Endothelial cell of umbilical vein (primary cell): ENCODE data around the gene TERT. TPM values are rescaled to one million over a fixed set of nuclear protein-coding genes. Genes with fewer than 3 reads are reported as not detected.

Experiments used
- BruUV-seq: library from RNA; stranded (reverse); fragments of 400-500 nt; replicated peaks from 2 replicates; lab custom pipeline; 2021; lab: Mats Ljungman, UMichigan
- CTCF ChIA-PET: fragments of 300-600, 350-600 bp; sonication (Branson Sonifier 250); formaldehyde crosslinking; loops from one replicate; lab custom pipeline; 2021; ENCODE audit warnings: antibody characterized with exemption, inconsistent platforms; lab: Charles Lee
- POLR2A ChIA-PET: fragments of 300-600, 350-600 bp; sonication (Branson Sonifier 250); formaldehyde crosslinking; loops from one replicate; lab custom pipeline; 2021; ENCODE audit warnings: antibody characterized with exemption, inconsistent platforms; lab: Charles Lee
- DNase-seq: peaks from one replicate; pipeline ENCODE4 v3.0.0-alpha.2; 2011; ENCODE audit warnings: low read depth, low spot score
- FAIRE-seq: peaks from 2 replicates; lab custom pipeline; 2011; peaks lifted over from hg19 to GRCh38; lab: Jason Lieb, UNC
- H2AFZ ChIP-seq: 2 replicates; pipeline ENCODE4 v1.6.0; 2012; ENCODE audit warnings: low read depth, low read length, control low read depth, inconsistent platforms
- H3K27ac ChIP-seq: 2 replicates; pipeline ENCODE4 v1.5.1; 2011; ENCODE audit warnings: low read depth, mild to moderate bottlenecking, control low read depth, low read length, moderate library complexity; ENCODE audit not compliant: insufficient read depth
- H3K27me3 ChIP-seq, 2 experiments: 2 replicates each; pipeline versions ENCODE4 v1.6.0 to v1.6.1; 2011; ENCODE audit warnings: low read length in 2 of 2, mixed read lengths in 1 of 2; ENCODE audit not compliant: control insufficient read depth in 2 of 2, insufficient read depth in 2 of 2
- H3K36me3 ChIP-seq, 2 experiments: 2 replicates in 1 of 2; 3 replicates in 1 of 2; pipeline ENCODE4 v1.5.1; 2011; ENCODE audit warnings: low read length in 2 of 2, mild to moderate bottlenecking in 1 of 2, moderate library complexity in 1 of 2; ENCODE audit not compliant: control insufficient read depth in 2 of 2, insufficient read depth in 2 of 2; ENCODE audit errors: extremely low read depth in 1 of 2
- H3K4me1 ChIP-seq: 3 replicates; pipeline ENCODE4 v1.5.1; 2011; ENCODE audit warnings: mild to moderate bottlenecking, low read length; ENCODE audit not compliant: control insufficient read depth, insufficient read depth; ENCODE audit errors: extremely low read depth
- H3K4me2 ChIP-seq: 2 replicates; pipeline ENCODE4 v1.6.1; 2011; ENCODE audit warnings: low read length, control low read depth, mixed read lengths; ENCODE audit not compliant: insufficient read depth
- H3K4me3 ChIP-seq, 3 experiments: fragments of 200-600 bp in 1 of 3; sonication (generic), shearing (Covaris generic) in 1 of 3; replicated peaks in 1 of 3; 2 replicates each; pipeline ENCODE4 v1.5.1; 2011 to 2016; ENCODE audit warnings: control low read depth in 3 of 3, low read length in 3 of 3, mild to moderate bottlenecking in 2 of 3, inconsistent platforms in 1 of 3, low read depth in 1 of 3, moderate library complexity in 1 of 3; ENCODE audit not compliant: insufficient read depth in 1 of 3
- H3K79me2 ChIP-seq: 2 replicates; pipeline ENCODE4 v1.6.0; 2012; ENCODE audit warnings: low read length, inconsistent platforms; ENCODE audit not compliant: control insufficient read depth, insufficient read depth
- H3K9ac ChIP-seq: replicated peaks from 2 replicates; pipeline ENCODE3; 2011; ENCODE audit warnings: low read length, control low read depth; ENCODE audit not compliant: insufficient read depth; ENCODE audit errors: extremely low read depth
- H3K9me1 ChIP-seq: replicated peaks from 3 replicates; pipeline ENCODE4 v1.6.0; 2011; ENCODE audit warnings: mild to moderate bottlenecking, low read length; ENCODE audit not compliant: control insufficient read depth, insufficient read depth; ENCODE audit errors: extremely low read depth
- H3K9me3 ChIP-seq: replicated peaks from 2 replicates; pipeline ENCODE4 v1.5.1; 2012; ENCODE audit warnings: low read length, inconsistent platforms; ENCODE audit not compliant: control insufficient read depth, insufficient read depth
- H4K20me1 ChIP-seq: replicated peaks from 2 replicates; pipeline ENCODE3; 2011; ENCODE audit warnings: mild to moderate bottlenecking, low read length; ENCODE audit not compliant: control insufficient read depth, insufficient read depth; ENCODE audit errors: extremely low read depth
- CTCF ChIP-seq, 2 donors: IDR thresholded peaks; 1 replicate in 1 of 2; 2 replicates in 1 of 2; pipeline ENCODE4 v1.5.1; 2011; ENCODE audit warnings: low read length in 2 of 2, mild to moderate bottlenecking in 2 of 2, moderate library complexity in 2 of 2, control low read depth in 1 of 2, inconsistent platforms in 1 of 2, low read depth in 1 of 2; ENCODE audit not compliant: insufficient read depth in 1 of 2; ENCODE audit errors: extremely low read depth in 1 of 2
- EZH2 ChIP-seq: IDR thresholded peaks from 2 replicates; pipeline ENCODE4 v1.6.1; 2012; ENCODE audit warnings: borderline replicate concordance, low read depth, mild to moderate bottlenecking, moderate library complexity, low read length, inconsistent platforms; ENCODE audit not compliant: severe bottlenecking
- FOS ChIP-seq: IDR thresholded peaks from 2 replicates; pipeline ENCODE4 v1.6.1; 2011; ENCODE audit warnings: mild to moderate bottlenecking, low read length, moderate library complexity, borderline replicate concordance; ENCODE audit not compliant: insufficient read depth
- GATA2 ChIP-seq: IDR thresholded peaks from 2 replicates; pipeline ENCODE4 v1.7.0; 2011; ENCODE audit warnings: low read depth, mild to moderate bottlenecking, moderate library complexity, mixed read lengths, low read length; ENCODE audit not compliant: insufficient read length, insufficient read depth
- JUN ChIP-seq: IDR thresholded peaks from 2 replicates; pipeline ENCODE4 v1.6.1; 2011; ENCODE audit warnings: borderline replicate concordance, low read depth; ENCODE audit not compliant: insufficient read length, insufficient read depth
- MAX ChIP-seq: IDR thresholded peaks from 2 replicates; pipeline ENCODE4 v1.6.1; 2011; ENCODE audit not compliant: insufficient read depth, insufficient read length
- MYC ChIP-seq: IDR thresholded peaks from one replicate; pipeline ENCODE4 v1.6.1; 2011; ENCODE audit warnings: mild to moderate bottlenecking, low read depth, low read length
- POLR2A ChIP-seq: IDR thresholded peaks from 2 replicates; pipeline ENCODE4 v1.6.1; 2012; ENCODE audit warnings: low read depth, mild to moderate bottlenecking, control low read depth, low read length
- POLR2AphosphoS5 ChIP-seq: IDR thresholded peaks from 2 replicates; pipeline ENCODE4 v1.6.1; 2012; ENCODE audit warnings: low read depth, mild to moderate bottlenecking, control low read depth, low read length, moderate library complexity; ENCODE audit not compliant: insufficient read depth
- dilution Hi-C: fragments of 300-500 bp; cut with MboI; formaldehyde crosslinking; loops from one replicate; pipeline ENCODE4 v1.15.0; 2019; ENCODE audit warnings: low sequenced_read_pairs; ENCODE audit not compliant: extremely low pct_ligation_motif_present
- intact Hi-C: fragments of 100-400 bp; cut with micrococcal nuclease; formaldehyde crosslinking; loops from one replicate; pipeline ENCODE4 v1.10.0; 2022
- polyA plus RNA-seq, 4 experiments: library from polyadenylated mRNA; depleted of rRNA in 3 of 4; stranded (reverse) in 3 of 4; unstranded in 1 of 4; fragments of >200 nt; gene quantifications; 2 replicates each; pipeline versions ENCODE4 v1.2.1 to v1.2.3, GENCODE V29; 2011 to 2012; ENCODE audit warnings: missing spikeins in 1 of 4
- total RNA-seq: library from RNA; stranded (reverse); gene quantifications from 2 replicates; pipeline ENCODE4 v1.2.3, GENCODE V29; 2021

TERT gene
- total and polyA plus RNA-seq, 2 donors (not counting 3 experiments of a cell fraction or from before 2014, with no cell fraction given), result 0.04 TPM; not detected in 1

GRCh38 chr5:1254196-1254595 is 40.7 kb downstream of the TERT start:
- Histone ChIP-seq H3K36me3 (no peaks in the 10 kb centered on the region), H3K27ac (no peak overlapping the region), H2AFZ (no peak overlapping the region), H3K9ac (no peak overlapping the region), H3K9me3 (no peaks in the 10 kb centered on the region), H3K4me2 (no peak overlapping the region), H3K4me3 (no peak overlapping the region), H3K9me1 (no peaks in the 10 kb centered on the region), H4K20me1 (no peaks in the 10 kb centered on the region), H3K79me2 (no peaks in the 10 kb centered on the region), H3K4me1 (peaks cover 3% of the 10 kb centered on the region), H3K27me3 (no peaks in the 10 kb centered on the region)
- no peak for TF ChIP-seq CTCF (IDR thresholded peaks at IDR 0.05; ENCODE audit: extremely low read depth in 1 of 2, insufficient read depth in 1 of 2, low read depth in 1 of 2, low read length in 2 of 2)
- no peak for TF ChIP-seq FOS
- TF ChIP-seq MAX, result no peak
- TF ChIP-seq GATA2, result no peak
- no peak for TF ChIP-seq POLR2AphosphoS5
- TF ChIP-seq MYC, result no peak
- no peak for TF ChIP-seq JUN
- TF ChIP-seq EZH2, result no peak
- no peak for TF ChIP-seq POLR2A
- dilution Hi-C loops, result no loop called here
- POLR2A ChIA-PET, result no interaction called here
- DNase-seq (no peak), FAIRE-seq (no peak)
- CTCF ChIA-PET, result no interaction called here
- BruUV-seq, result no TSS peak
- intact Hi-C loops, result no loop called here
